Cardiac fibroblast (primary cell): ENCODE measurements around the gene AGFG1.
"Not testable (repeated sequence)": the region's sequence is repeated elsewhere in the genome, so short reads cannot be mapped to it uniquely, and the experiment has no call there.

Source experiments
- DNase-seq, 2 donors: peaks; one replicate each; pipeline versions ENCODE4 v3.0.0 to v3.0.0-alpha.2; 2010; ENCODE audit warnings: low read depth in 2 of 2
- H3K4me3 ChIP-seq, 2 donors: replicated peaks in 1 of 2; 1 replicate in 1 of 2; 2 replicates in 1 of 2; pipeline ENCODE4 v1.5.1; 2011; ENCODE audit warnings: low read depth in 2 of 2, low read length in 2 of 2, mild to moderate bottlenecking in 2 of 2, moderate library complexity in 1 of 2
- CTCF ChIP-seq: IDR thresholded peaks from one replicate; pipeline ENCODE4 v1.5.1; 2011; ENCODE audit warnings: low read depth, mild to moderate bottlenecking, low read length, inconsistent platforms

Gene AGFG1

GRCh38 chr2:227527351-227527750 lies 55.4 kb downstream of the AGFG1 start:
- TF ChIP-seq CTCF: no peak
- no peak for DNase-seq
- no peak overlapping the region for H3K4me3 ChIP-seq

GRCh38 chr2:227528803-227529202 lies 56.8 kb downstream of the AGFG1 start:
- no peak overlapping the region for H3K4me3 ChIP-seq
- no peak for TF ChIP-seq CTCF
- no peak for DNase-seq

- no peak for DNase-seq
- no peak for TF ChIP-seq CTCF
- no peak overlapping the region for H3K4me3 ChIP-seq
Measured at GRCh38 chr2:227529871-227530270, 57.9 kb downstream of the AGFG1 start.

GRCh38 chr2:227534714-227535113 lies 62.8 kb downstream of the AGFG1 start:
- H3K4me3 ChIP-seq: no peak overlapping the region
- no peak for DNase-seq
- no peak for TF ChIP-seq CTCF

GRCh38 chr2:227536445-227536844 lies 64.5 kb downstream of the AGFG1 start:
- no peak for TF ChIP-seq CTCF
- H3K4me3 ChIP-seq: no peak overlapping the region
- DNase-seq: peak; percentile 19 to 36

- no peak for DNase-seq
- no peak overlapping the region for H3K4me3 ChIP-seq
- no peak for TF ChIP-seq CTCF
Measured at GRCh38 chr2:227539465-227539956, 67.6 kb downstream of the AGFG1 start.

- not testable (repeated sequence) for H3K4me3 ChIP-seq, DNase-seq
Measured at GRCh38 chr2:227540352-227540751, 68.4 kb downstream of the AGFG1 start.
